HepG2 (cell line): ENCODE data around the gene PSORS1C1. TPM values are rescaled to one million over a fixed set of nuclear protein-coding genes. Genes with fewer than 3 reads are reported as not detected.

ENCODE experiments used
- AHR ChIP-seq: IDR thresholded peaks from 2 replicates; pipeline ENCODE4 v1.6.1; 2018; ENCODE audit warnings: missing genetic modification reagents, missing compliant biosample characterization
- EHMT2 ChIP-seq: fragments of 200-600 bp; sonication (generic); IDR thresholded peaks from 2 replicates; pipeline ENCODE4 v1.7.0; 2017; ENCODE audit warnings: antibody characterized with exemption, low read depth, low read length, borderline replicate concordance
- ELF3 ChIP-seq: IDR thresholded peaks from 2 replicates; pipeline ENCODE4 v1.6.1; 2016; ENCODE audit warnings: missing genetic modification reagents, missing compliant biosample characterization
- GABPB1 ChIP-seq: IDR thresholded peaks from 2 replicates; pipeline ENCODE4 v1.6.1; 2016; ENCODE audit warnings: mild to moderate bottlenecking, missing genetic modification reagents, moderate library complexity, missing compliant biosample characterization
- GTF2F1 ChIP-seq: fragments of 150-350 bp; IDR thresholded peaks from 2 replicates; pipeline ENCODE4 v1.6.1; 2014; ENCODE audit warnings: low read length
- MXD4 ChIP-seq: IDR thresholded peaks from 2 replicates; pipeline ENCODE4 v1.6.1; 2016; ENCODE audit warnings: mild to moderate bottlenecking, missing biosample characterization, missing genetic modification reagents
- NR2F6 ChIP-seq, 2 experiments: IDR thresholded peaks; 2 replicates each; pipeline ENCODE4 v1.6.1; 2016; ENCODE audit warnings: antibody characterized with exemption in 1 of 2, mild to moderate bottlenecking in 1 of 2
- REPIN1 ChIP-seq: sonication (generic); formaldehyde crosslinking; IDR thresholded peaks from 2 replicates; pipeline ENCODE4 v1.8.0; 2022; ENCODE audit warnings: missing genetic modification reagents, low read depth, mild to moderate bottlenecking, borderline replicate concordance
- SMC3 ChIP-seq: IDR thresholded peaks from 2 replicates; pipeline ENCODE4 v1.6.1; 2011; ENCODE audit warnings: low read length, improper control_type of control experiment
- SOX13 ChIP-seq, 3 experiments: fragments of 450-650 bp in 1 of 3; sonication (generic) in 1 of 3; formaldehyde crosslinking in 1 of 3; IDR thresholded peaks in 2 of 3; conservative IDR thresholded peaks in 1 of 3; 2 replicates each; pipeline versions ENCODE4 v1.5.0 to v1.6.1; 2016 to 2020; ENCODE audit warnings: antibody characterized with exemption in 1 of 3, mild to moderate bottlenecking in 1 of 3, missing compliant biosample characterization in 1 of 3, missing genetic modification reagents in 1 of 3, moderate library complexity in 1 of 3
- SOX5 ChIP-seq: IDR thresholded peaks from 2 replicates; pipeline ENCODE4 v1.6.1; 2016; ENCODE audit warnings: borderline replicate concordance
- SSRP1 ChIP-seq: IDR thresholded peaks from 2 replicates; pipeline ENCODE4 v1.6.1; 2016; ENCODE audit warnings: control low read depth
- ZMYM4 ChIP-seq: sonication (generic); formaldehyde crosslinking; IDR thresholded peaks from 2 replicates; pipeline ENCODE4 v1.8.1; 2023; ENCODE audit warnings: mild to moderate bottlenecking, missing genetic modification reagents
- ZNF263 ChIP-seq: sonication (generic); formaldehyde crosslinking; IDR thresholded peaks from 2 replicates; pipeline ENCODE4 v1.4.0; 2020; ENCODE audit warnings: missing genetic modification reagents
- ZNF274 ChIP-seq: sonication (generic); formaldehyde crosslinking; IDR thresholded peaks from 2 replicates; pipeline ENCODE4 v1.5.1; 2020; ENCODE audit warnings: mild to moderate bottlenecking, missing genetic modification reagents
- ZNF326 ChIP-seq: sonication (generic); formaldehyde crosslinking; IDR thresholded peaks from 2 replicates; pipeline ENCODE4 v1.4.0; 2020; ENCODE audit warnings: missing genetic modification reagents, borderline replicate concordance
- ZNF329 ChIP-seq: sonication (generic); formaldehyde crosslinking; IDR thresholded peaks from 2 replicates; pipeline ENCODE4 v1.9.0; 2021; ENCODE audit warnings: low read depth, mild to moderate bottlenecking, missing genetic modification reagents
- ZNF33A ChIP-seq: sonication (generic); formaldehyde crosslinking; IDR thresholded peaks from 2 replicates; pipeline ENCODE4 v1.5.1; 2020; ENCODE audit warnings: missing genetic modification reagents, mild to moderate bottlenecking, moderate library complexity, borderline replicate concordance
- ZNF33B ChIP-seq: sonication (generic); formaldehyde crosslinking; IDR thresholded peaks from 2 replicates; pipeline ENCODE4 v1.5.1; 2020; ENCODE audit warnings: mild to moderate bottlenecking, missing genetic modification reagents
- ZNF790 ChIP-seq: sonication (generic); formaldehyde crosslinking; IDR thresholded peaks from 2 replicates; pipeline ENCODE4 v1.8.0; 2022; ENCODE audit warnings: missing genetic modification reagents, mild to moderate bottlenecking, borderline replicate concordance
- ZSCAN22 ChIP-seq: sonication (generic); formaldehyde crosslinking; IDR thresholded peaks from 2 replicates; pipeline ENCODE4 v1.4.0; 2020; ENCODE audit warnings: mild to moderate bottlenecking, missing genetic modification reagents
- polyA plus RNA-seq, 8 experiments: library from polyadenylated mRNA; depleted of rRNA in 3 of 8; stranded (reverse) in 7 of 8; unstranded in 1 of 8; fragments of >200 nt; fragmentation: Illumina TruSeq in 4 of 8; extraction: Trizol in 4 of 8; gene quantifications; 2 replicates each; pipeline versions ENCODE4 v1.2.1 to v1.2.3, GENCODE V29; 2011 to 2016; ENCODE audit warnings: low read depth in 4 of 8, missing spikeins in 1 of 8, mixed read lengths in 1 of 8; ENCODE audit not compliant: insufficient read depth in 1 of 8
- total RNA-seq, 5 experiments: library from RNA; depleted of rRNA; stranded (reverse); fragments of >200 nt; fragmentation: Illumina TruSeq; extraction: Trizol; gene quantifications; 2 replicates each; pipeline ENCODE4 v1.2.3, GENCODE V29; 2016; ENCODE audit warnings: low read depth in 1 of 5
- TF ChIP-seq, protein P1 (sequence below): sonication (generic); formaldehyde crosslinking; IDR thresholded peaks from 2 replicates; pipeline ENCODE4 v1.5.0; 2020; ENCODE audit warnings: mild to moderate bottlenecking, missing genetic modification reagents, moderate library complexity
- TF ChIP-seq, protein P2 (sequence below): sonication (generic); formaldehyde crosslinking; IDR thresholded peaks from 2 replicates; pipeline ENCODE4 v1.5.1; 2020; ENCODE audit warnings: missing genetic modification reagents, mild to moderate bottlenecking, borderline replicate concordance
- TF ChIP-seq, protein P3 (sequence below): sonication (generic); formaldehyde crosslinking; conservative IDR thresholded peaks from 2 replicates; pipeline ENCODE4 v1.4.0; 2020; ENCODE audit warnings: missing genetic modification reagents
- TF ChIP-seq, protein P4 (sequence below): sonication (generic); formaldehyde crosslinking; IDR thresholded peaks from 2 replicates; pipeline ENCODE4 v1.8.0; 2022; ENCODE audit warnings: mild to moderate bottlenecking, missing genetic modification reagents, moderate library complexity

The PSORS1C1 gene
- total and polyA plus RNA-seq, 2 of the 13 experiments (the other 11 are each of a cell fraction or from before 2014, with no cell fraction given) = 0.01 to 0.02 TPM

DNA sequence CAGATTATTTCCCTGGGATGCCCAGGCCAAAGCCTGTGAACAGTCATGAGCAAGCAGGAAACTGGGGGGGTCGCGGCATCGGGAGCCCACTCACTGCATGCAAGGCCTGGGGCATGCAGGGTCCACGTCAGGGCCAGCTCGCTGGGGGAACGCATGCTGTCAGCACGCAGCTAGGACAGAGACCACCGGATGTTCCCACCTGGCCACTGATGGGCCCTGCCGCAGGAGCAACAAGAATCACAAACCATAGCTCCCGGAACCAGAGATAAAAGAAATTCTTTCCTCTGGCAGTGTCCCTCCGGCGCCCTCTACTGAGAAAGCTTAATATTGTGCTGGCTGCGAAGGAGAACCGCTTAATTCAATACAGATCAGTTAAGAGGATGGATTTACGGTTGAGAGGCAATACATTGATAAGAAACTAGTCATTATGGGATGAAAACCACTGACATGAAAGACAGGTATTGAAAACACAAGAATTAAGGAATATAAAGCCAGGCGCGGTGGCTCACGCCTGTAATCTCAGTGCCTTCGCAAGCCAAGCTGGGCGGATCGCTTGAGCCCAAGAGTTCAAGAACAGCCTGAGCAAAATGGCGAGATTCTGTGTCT lies 34.8 kb upstream of the PSORS1C1 start (continued):
- TF ChIP-seq AHR (CRISPR knock-in tag) = 0 out of 2 replicates have a peak, but pooled peaks have one; percentile 31
- TF ChIP-seq ZSCAN22 (CRISPR knock-in tag) = no peak
- no peak for TF ChIP-seq ZNF329 (CRISPR knock-in tag)
- TF ChIP-seq, protein P1, sequence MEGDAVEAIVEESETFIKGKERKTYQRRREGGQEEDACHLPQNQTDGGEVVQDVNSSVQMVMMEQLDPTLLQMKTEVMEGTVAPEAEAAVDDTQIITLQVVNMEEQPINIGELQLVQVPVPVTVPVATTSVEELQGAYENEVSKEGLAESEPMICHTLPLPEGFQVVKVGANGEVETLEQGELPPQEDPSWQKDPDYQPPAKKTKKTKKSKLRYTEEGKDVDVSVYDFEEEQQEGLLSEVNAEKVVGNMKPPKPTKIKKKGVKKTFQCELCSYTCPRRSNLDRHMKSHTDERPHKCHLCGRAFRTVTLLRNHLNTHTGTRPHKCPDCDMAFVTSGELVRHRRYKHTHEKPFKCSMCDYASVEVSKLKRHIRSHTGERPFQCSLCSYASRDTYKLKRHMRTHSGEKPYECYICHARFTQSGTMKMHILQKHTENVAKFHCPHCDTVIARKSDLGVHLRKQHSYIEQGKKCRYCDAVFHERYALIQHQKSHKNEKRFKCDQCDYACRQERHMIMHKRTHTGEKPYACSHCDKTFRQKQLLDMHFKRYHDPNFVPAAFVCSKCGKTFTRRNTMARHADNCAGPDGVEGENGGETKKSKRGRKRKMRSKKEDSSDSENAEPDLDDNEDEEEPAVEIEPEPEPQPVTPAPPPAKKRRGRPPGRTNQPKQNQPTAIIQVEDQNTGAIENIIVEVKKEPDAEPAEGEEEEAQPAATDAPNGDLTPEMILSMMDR = peak; percentile 81
- no peak for TF ChIP-seq GTF2F1
- TF ChIP-seq GABPB1 = peak; percentile 28; the same call in 1 of the 2 replicates
- TF ChIP-seq SOX5 (CRISPR knock-in tag) = no peak
- no peak for TF ChIP-seq SSRP1 (CRISPR knock-in tag)
- TF ChIP-seq, protein P2, sequence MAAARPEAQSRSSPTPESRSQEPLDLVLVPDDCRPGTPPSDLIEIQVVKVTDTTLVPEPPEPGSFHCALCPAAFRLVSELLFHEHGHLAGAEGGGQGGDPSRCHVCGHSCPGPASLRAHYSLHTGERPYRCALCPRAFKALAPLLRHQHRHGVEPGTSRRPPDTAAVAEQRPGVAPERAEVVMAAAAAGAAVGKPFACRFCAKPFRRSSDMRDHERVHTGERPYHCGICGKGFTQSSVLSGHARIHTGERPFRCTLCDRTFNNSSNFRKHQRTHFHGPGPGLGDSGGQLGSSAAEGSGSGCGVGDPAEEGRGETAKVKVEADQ (CRISPR knock-in tag) = no peak
- TF ChIP-seq, protein P3, sequence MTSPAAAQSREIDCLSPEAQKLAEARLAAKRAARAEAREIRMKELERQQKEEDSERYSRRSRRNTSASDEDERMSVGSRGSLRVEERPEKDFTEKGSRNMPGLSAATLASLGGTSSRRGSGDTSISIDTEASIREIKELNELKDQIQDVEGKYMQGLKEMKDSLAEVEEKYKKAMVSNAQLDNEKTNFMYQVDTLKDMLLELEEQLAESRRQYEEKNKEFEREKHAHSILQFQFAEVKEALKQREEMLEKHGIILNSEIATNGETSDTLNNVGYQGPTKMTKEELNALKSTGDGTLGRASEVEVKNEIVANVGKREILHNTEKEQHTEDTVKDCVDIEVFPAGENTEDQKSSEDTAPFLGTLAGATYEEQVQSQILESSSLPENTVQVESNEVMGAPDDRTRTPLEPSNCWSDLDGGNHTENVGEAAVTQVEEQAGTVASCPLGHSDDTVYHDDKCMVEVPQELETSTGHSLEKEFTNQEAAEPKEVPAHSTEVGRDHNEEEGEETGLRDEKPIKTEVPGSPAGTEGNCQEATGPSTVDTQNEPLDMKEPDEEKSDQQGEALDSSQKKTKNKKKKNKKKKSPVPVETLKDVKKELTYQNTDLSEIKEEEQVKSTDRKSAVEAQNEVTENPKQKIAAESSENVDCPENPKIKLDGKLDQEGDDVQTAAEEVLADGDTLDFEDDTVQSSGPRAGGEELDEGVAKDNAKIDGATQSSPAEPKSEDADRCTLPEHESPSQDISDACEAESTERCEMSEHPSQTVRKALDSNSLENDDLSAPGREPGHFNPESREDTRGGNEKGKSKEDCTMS (CRISPR knock-in tag) = no peak
- no peak for TF ChIP-seq ZMYM4 (CRISPR knock-in tag)
- TF ChIP-seq MXD4 (CRISPR knock-in tag) = no peak
- TF ChIP-seq ZNF790 (CRISPR knock-in tag) = no peak
- TF ChIP-seq ZNF33A (CRISPR knock-in tag) = no peak
- no peak for TF ChIP-seq EHMT2
- no peak for TF ChIP-seq ZNF263 (CRISPR knock-in tag)
- TF ChIP-seq ELF3 (CRISPR knock-in tag) = 0 out of 2 replicates have a peak, but pooled peaks have one; percentile 23
- 0 out of 2 replicates have a peak, but pooled peaks have one; percentile 24 for TF ChIP-seq REPIN1
- no peak for TF ChIP-seq ZNF326
- TF ChIP-seq SMC3 = peak; percentile 81
- TF ChIP-seq, protein P4, sequence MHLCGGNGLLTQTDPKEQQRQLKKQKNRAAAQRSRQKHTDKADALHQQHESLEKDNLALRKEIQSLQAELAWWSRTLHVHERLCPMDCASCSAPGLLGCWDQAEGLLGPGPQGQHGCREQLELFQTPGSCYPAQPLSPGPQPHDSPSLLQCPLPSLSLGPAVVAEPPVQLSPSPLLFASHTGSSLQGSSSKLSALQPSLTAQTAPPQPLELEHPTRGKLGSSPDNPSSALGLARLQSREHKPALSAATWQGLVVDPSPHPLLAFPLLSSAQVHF (CRISPR knock-in tag) = no peak
- TF ChIP-seq ZNF33B (CRISPR knock-in tag) = 0 out of 2 replicates have a peak, but pooled peaks have one; percentile 41
- no peak for TF ChIP-seq NR2F6 (IDR thresholded peaks at IDR 0.05)
- no peak for TF ChIP-seq NR2F6 (CRISPR knock-in tag; IDR thresholded peaks at IDR 0.05)
- no peak for TF ChIP-seq SOX13 (IDR thresholded peaks at IDR 0.05)
- TF ChIP-seq SOX13 (CRISPR knock-in tag; conservative IDR thresholded peaks at IDR 0.05 in 1 of 2, IDR thresholded peaks at IDR 0.05 in 1 of 2) = 0 out of 4 replicates have a peak, but pooled peaks of 1 of the 2 experiments have one; percentile 11
- 0 out of 2 replicates have a peak, but pooled peaks have one; percentile 31 for TF ChIP-seq ZNF274 (CRISPR knock-in tag)
